GM19193 (cell line): ENCODE data around the gene BTBD6.

ENCODE experiments used
- POLR2A ChIP-seq: IDR thresholded peaks from 4 replicates; pipeline ENCODE4 v1.6.1; 2011; ENCODE audit not compliant: insufficient read depth, insufficient read length; ENCODE audit errors: extremely low read depth

Gene BTBD6

DNA sequence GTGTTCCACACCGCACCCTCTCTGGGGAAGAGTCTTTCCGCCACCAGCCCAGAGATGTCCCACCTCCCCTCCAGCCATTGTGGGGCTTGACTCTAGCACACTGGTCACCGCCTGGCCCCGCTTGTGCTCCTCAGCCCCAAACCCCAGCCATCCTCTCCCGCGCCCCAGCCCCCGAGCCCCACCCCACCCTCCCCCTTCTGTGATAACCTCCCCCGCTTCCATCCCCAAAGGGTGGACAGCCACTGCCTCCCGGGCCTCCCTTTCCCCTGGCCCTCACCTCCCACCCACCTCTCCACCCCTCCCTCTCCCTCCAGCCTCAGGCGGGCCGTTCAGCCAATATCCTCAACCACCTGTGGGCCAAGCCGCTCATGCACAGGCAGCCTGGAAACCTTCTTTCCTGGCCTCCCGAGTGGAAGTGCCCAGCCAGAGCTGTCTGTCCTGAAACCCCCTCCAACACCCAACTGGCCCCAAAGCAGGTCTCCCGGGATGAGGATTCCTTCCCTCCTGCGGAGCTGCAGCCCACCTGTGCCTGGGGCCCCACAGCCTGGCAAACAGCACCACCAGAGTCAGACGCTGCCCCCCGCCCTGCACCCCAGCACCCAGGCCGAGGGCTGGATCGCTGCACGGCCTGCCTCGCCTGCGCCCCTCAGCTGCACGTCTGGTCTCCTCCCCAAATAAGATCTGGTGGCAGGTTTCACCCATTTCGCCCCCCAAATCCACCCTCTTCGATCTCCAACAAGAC lies 40.2 kb upstream of the BTBD6 start:
- no peak for TF ChIP-seq POLR2A

DNA sequence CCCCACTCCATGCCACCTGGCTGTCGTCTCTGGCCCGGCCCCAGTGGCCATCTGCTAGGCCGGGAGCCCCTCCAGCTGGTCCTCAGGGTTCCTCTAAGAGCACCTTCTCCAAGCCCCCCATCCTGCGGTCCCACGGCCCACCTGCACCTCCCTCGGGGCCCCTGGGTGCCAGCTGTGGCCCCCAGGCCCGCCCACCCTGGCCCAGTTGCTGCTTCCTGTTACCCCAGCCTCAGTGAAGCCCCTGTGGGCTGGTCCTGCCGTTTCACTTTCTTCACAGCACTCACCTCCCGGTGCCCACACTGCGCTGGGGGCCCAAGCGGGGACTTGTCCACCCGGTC lies 39.6 kb upstream of the BTBD6 start:
- TF ChIP-seq POLR2A: no peak

- no peak for TF ChIP-seq POLR2A
Measured at GRCh38 chr14:105209091-105209490, 39.2 kb upstream of the BTBD6 start.

GRCh38 chr14:105209646-105210045 lies 38.7 kb upstream of the BTBD6 start:
- TF ChIP-seq POLR2A: no peak

DNA sequence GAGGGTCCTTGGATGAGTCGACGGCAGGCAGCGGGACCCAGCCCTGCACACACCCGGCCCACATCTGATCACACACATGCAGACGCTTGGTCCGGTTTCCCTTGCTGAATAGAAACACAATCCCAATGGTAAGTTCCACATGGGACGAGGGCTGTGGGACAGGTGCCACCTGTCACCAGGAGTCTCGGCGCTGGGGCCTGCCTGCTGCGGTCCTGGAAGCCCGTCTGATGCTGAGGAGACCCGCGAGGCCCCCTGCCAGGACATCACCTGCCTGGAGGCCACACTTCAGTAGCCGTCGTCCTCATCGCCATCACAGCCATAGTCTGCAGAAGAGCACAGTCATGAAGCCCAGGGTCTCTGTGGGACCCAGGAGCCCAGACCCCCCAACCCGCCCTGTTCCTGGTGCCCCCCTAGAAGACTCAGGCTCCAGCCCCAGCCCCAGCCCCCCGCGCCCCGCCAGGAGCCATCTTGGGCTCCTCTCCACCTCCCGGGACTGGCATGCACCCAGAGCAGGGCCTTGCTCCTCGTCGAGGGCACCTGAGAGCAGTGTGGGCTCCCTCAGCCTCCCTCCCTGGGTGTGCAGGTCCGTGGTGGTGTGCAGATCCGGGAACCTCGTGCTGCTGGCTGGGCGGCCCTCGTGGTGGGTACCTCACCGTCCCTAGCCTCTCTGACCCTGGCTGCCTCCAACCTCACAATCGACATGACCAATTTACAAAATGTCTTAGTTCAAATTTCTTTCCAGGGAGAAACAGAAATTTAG lies 37.9 kb upstream of the BTBD6 start:
- TF ChIP-seq POLR2A: no peak

- TF ChIP-seq POLR2A: no peak
Measured at GRCh38 chr14:105211086-105211757, 37.1 kb upstream of the BTBD6 start.

- TF ChIP-seq POLR2A: no peak
Measured at GRCh38 chr14:105211758-105212089, 36.6 kb upstream of the BTBD6 start.

- TF ChIP-seq POLR2A: no peak
Measured at GRCh38 chr14:105212541-105213300, 35.6 kb upstream of the BTBD6 start.

DNA sequence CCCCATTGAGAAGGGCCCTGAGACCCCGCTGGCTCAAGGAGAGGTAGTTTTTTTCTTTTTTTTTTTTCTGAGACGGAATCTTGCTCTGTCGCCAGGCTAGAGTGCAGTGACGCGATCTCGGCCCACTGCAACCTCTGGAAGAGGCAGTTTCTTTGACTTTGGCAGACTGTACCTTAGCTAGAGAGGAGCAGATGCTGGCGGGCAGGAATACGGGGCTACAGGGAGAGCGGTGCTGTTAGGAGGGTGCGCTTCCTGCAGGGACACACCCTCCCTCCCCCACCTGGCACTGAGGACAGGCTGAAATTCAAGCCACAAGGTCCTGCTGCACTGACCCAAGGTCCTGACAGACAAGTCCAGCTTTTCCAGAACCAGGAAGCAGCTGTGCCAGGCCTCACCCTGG lies 35.0 kb upstream of the BTBD6 start:
- no peak for TF ChIP-seq POLR2A

DNA sequence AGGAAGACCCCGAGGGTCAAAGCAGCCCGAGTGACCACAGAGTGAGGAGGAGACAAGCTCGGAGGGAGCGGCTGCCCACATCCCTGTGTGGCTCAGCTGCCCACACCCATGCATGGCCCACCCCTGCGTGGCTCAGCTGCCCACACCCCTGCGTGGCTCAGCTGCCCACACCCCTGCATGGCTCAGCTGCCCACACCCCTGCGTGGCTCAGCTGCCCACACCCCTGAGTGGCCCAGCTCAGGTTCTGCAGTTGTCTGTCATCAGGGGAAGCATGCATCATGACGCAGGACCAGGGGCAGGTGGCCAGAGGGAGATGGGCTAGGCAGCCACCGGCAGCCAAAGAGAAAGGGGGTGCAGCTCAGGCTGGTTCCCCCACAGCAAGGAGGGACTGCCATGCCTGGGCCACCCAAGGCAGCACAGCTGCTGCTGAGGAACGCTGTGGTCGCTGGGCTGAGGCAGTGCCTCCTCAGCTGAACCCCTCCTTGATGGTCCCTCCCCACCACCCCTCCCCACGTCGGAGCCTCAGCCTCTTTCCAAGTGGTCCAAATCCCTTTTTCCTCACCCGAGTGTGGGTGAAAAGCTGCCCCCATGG lies 33.9 kb upstream of the BTBD6 start:
- TF ChIP-seq POLR2A: no peak

DNA sequence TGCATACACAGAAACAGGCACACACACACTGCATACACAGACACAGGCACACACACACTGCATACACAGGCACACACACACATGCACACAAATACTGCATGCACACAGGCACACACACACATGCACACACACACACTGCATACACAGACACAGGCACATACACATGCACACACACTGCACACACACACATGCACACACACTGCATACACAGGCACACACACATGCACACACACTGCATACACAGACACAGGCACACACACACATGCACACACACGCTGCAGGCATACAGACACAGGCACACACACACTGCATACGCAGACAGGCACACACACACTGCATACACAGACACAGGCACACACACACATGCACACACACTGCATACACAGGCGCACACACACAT lies 32.7 kb upstream of the BTBD6 start:
- TF ChIP-seq POLR2A: no peak

- TF ChIP-seq POLR2A: no peak
Measured at GRCh38 chr14:105216490-105217247, 31.7 kb upstream of the BTBD6 start.

DNA sequence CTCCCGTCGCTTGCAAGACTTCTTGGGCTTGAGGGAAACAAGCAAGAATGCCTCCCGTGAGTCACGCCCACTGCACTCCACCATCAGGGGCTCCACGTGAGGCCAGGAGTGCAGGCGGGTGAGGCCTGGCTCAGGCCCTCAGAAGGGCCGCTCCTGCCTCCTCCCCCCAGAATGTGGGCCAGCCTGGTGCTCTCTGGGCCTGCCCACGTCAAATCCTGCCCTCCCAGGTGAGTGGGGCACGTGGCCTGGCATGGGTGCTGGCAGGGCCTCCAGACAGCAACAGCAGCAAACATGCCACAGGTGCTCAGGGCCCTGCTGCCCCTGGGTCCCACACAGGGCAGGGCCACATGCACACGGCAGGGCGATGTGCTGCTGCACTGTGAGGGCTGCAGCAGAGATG lies 30.6 kb upstream of the BTBD6 start:
- TF ChIP-seq POLR2A: no peak

GRCh38 chr14:105218611-105219010 lies 29.7 kb upstream of the BTBD6 start:
- no peak for TF ChIP-seq POLR2A
